Ascending aorta (tissue), 2 donors: Measurements from ENCODE around the gene CNTNAP2. TPM values are rescaled to one million over a fixed set of nuclear protein-coding genes. Genes with fewer than 3 reads are reported as not detected.

ENCODE experiments used
- DNase-seq, 2 donors: peaks; one replicate each; pipeline ENCODE4 v3.0.0-alpha.2; 2019; ENCODE audit warnings: low spot score in 2 of 2
- H3K27ac ChIP-seq, 2 donors: fragments of 200-600 bp; sonication (generic); one replicate each; pipeline ENCODE4 v1.5.1; 2016 to 2017; ENCODE audit warnings: mild to moderate bottlenecking in 1 of 2
- H3K27me3 ChIP-seq: fragments of 200-600 bp; sonication (generic); one replicate; pipeline ENCODE4 v1.5.1; 2017
- H3K36me3 ChIP-seq, 2 donors: fragments of 200-600 bp; sonication (generic); one replicate each; pipeline ENCODE4 v1.5.1; 2016
- H3K4me1 ChIP-seq, 2 donors: fragments of 200-600 bp; sonication (generic); one replicate each; pipeline ENCODE4 v1.5.1; 2016 to 2017; ENCODE audit warnings: mild to moderate bottlenecking in 1 of 2
- H3K4me3 ChIP-seq, 2 donors: fragments of 200-600 bp; sonication (generic); one replicate each; pipeline ENCODE4 v1.5.1; 2016 to 2017; ENCODE audit warnings: mild to moderate bottlenecking in 1 of 2
- H3K9me3 ChIP-seq, 2 donors: fragments of 200-600 bp; sonication (generic); one replicate each; pipeline ENCODE4 v1.5.1; 2016
- intact Hi-C: fragments of 100-400 bp; cut with DNase I; formaldehyde crosslinking; loops from one replicate; pipeline ENCODE4 v1.15.1; 2023
- total RNA-seq: library from RNA; depleted of rRNA; stranded (reverse); fragments of >200 nt; gene quantifications from one replicate; pipeline ENCODE4 v1.1.0, GENCODE V29; 2016
- TF ChIP-seq, protein P1 (sequence below), 3 experiments: fragments of 200-600 bp in 2 of 3; fragments of 450-650 bp in 1 of 3; sonication (generic) in 2 of 3; IDR thresholded peaks; one replicate each; pipeline ENCODE4 v1.5.1; 2016 to 2019; ENCODE audit warnings: antibody characterized with exemption in 3 of 3, mild to moderate bottlenecking in 1 of 3, moderate library complexity in 1 of 3

CNTNAP2 gene
- total RNA-seq, 1 donor from 2014 or later = not detected

DNA sequence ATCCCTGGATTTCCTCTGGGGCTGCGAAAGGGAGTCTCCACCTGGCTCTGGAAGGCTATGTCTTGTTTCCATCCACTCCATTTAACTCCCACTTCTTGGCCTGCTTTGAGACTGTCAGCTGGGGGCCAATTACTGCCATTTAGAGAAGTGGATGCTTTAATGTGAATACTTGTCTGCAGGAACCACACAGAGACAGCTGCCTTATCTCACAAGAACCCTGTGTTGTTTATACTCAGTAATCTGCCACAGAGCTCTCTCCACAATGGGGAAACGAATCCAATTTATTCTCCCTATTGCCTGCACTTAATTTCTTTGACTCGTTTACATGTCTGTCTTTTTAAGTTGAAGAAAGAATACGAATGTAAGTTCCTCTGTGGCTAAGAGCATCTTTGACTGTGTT is 1687.0 kb downstream of the CNTNAP2 start:
- intact Hi-C loops = no loop called here
- Histone ChIP-seq H3K27ac (no peak overlapping the region), H3K27me3 (no peaks in the 10 kb centered on the region), H3K36me3 (no peaks in the 10 kb centered on the region), H3K4me1 (no peaks in the 10 kb centered on the region), H3K9me3 (no peaks in the 10 kb centered on the region), H3K4me3 (no peak overlapping the region)
- TF ChIP-seq, protein P1, sequence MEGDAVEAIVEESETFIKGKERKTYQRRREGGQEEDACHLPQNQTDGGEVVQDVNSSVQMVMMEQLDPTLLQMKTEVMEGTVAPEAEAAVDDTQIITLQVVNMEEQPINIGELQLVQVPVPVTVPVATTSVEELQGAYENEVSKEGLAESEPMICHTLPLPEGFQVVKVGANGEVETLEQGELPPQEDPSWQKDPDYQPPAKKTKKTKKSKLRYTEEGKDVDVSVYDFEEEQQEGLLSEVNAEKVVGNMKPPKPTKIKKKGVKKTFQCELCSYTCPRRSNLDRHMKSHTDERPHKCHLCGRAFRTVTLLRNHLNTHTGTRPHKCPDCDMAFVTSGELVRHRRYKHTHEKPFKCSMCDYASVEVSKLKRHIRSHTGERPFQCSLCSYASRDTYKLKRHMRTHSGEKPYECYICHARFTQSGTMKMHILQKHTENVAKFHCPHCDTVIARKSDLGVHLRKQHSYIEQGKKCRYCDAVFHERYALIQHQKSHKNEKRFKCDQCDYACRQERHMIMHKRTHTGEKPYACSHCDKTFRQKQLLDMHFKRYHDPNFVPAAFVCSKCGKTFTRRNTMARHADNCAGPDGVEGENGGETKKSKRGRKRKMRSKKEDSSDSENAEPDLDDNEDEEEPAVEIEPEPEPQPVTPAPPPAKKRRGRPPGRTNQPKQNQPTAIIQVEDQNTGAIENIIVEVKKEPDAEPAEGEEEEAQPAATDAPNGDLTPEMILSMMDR (IDR thresholded peaks at IDR 0.05) = no peak
- DNase-seq = no peak

DNA sequence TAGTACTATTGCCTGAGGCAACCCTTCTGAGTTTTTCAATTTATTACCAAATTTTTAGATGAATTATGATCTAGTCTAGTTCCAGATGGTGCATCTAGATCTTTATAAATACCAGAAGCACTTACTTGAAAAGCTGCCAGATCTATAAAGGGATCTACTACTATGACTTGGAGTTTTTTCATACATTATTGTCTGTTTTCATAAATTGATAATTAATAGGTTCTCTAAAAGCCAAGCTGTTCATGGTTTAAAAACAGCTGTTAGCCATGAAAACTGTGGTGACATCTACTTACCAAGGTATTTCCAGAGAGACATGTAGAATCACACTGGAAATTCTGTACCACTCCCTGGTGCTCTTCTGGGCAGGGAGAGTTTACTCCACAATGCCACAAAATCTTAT is 1687.4 kb downstream of the CNTNAP2 start:
- Histone ChIP-seq H3K36me3 (no peaks in the 10 kb centered on the region), H3K4me3 (no peak overlapping the region), H3K4me1 (no peaks in the 10 kb centered on the region), H3K27me3 (no peaks in the 10 kb centered on the region), H3K9me3 (no peaks in the 10 kb centered on the region), H3K27ac (no peak overlapping the region)
- intact Hi-C loops = no loop called here
- TF ChIP-seq, protein P1 (IDR thresholded peaks at IDR 0.05) = no peak
- no peak for DNase-seq

DNA sequence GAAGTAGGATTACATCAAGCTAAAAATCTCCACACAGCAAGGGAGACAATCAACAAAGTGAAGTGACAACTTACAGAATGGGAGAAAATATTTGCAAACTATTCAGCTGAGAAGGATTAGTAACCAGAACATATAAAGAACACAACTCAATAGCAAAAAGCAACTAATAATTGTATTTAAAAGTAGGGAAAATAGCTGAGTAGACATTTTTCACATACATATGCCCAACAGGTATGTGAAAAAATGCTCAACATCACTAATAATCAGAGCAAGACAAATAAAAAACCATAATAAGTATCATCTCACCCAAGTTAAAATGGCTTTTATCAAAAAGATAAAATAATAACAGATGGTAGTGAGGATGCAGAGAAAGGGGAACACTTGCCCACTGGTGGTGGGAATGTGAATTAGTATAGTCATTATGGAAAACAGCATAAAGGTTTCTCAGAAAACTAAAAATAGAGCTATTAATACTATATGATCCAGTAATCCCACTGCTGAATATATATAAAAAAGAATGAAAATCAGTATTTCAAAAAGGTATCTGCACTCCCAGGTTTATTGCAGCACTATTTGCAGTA is 1689.5 kb downstream of the CNTNAP2 start:
- Histone ChIP-seq H3K9me3 (no peaks in the 10 kb centered on the region), H3K36me3 (no peaks in the 10 kb centered on the region), H3K27me3 (no peaks in the 10 kb centered on the region), H3K27ac (no peak overlapping the region), H3K4me3 (no peak overlapping the region), H3K4me1 (no peaks in the 10 kb centered on the region)
- intact Hi-C loops = no loop called here
- DNase-seq = no peak
- TF ChIP-seq, protein P1 (IDR thresholded peaks at IDR 0.05) = no peak

DNA sequence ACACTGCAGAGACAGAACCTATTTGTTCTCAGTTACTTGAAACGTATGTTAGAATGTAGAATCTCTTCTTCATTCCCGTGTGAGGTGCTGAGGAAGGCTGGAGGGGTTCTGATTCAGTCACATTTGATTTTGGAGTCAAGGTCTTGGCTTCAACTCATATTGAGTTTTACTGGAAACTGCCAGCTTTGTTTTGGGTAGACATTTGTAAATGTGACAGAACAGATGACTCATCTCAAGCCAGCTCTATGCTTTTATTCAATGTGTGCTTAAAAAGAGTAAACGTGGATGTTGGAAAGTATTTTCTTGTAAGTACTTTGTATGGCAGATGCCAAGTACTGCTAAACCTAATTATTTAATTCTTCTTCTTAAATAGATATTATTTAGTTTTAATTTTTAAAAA is 1693.2 kb downstream of the CNTNAP2 start:
- no peaks in the 10 kb centered on the region for H3K9me3 ChIP-seq
- intact Hi-C loops = no loop called here
- DNase-seq = no peak
- H3K27me3 ChIP-seq = no peaks in the 10 kb centered on the region
- no peaks in the 10 kb centered on the region for H3K4me1 ChIP-seq
- no peak overlapping the region for H3K27ac ChIP-seq
- H3K36me3 ChIP-seq = no peaks in the 10 kb centered on the region
- TF ChIP-seq, protein P1 (IDR thresholded peaks at IDR 0.05) = no peak
- no peak overlapping the region for H3K4me3 ChIP-seq

DNA sequence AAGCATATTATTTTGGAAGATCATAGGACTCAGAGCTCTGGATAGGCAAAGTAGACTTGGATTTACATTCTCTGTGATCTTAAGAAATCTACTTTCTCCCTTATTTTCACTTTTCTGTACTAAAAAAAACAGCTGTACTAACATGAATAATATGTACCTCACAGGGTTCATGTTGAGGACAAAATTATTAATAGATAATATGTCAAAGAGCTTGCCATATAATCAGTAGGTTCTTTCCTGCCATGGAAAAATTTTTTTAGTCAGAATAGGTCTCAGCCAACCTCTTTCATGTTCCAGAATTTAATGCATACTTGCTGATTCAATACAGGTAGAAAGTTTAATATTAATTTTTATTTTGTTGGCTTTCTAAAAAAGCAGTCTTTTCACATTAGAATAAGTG is 1693.7 kb downstream of the CNTNAP2 start:
- Histone ChIP-seq H3K9me3 (no peaks in the 10 kb centered on the region), H3K4me1 (no peaks in the 10 kb centered on the region), H3K27me3 (no peaks in the 10 kb centered on the region), H3K27ac (no peak overlapping the region), H3K36me3 (no peaks in the 10 kb centered on the region), H3K4me3 (no peak overlapping the region)
- DNase-seq = no peak
- TF ChIP-seq, protein P1 (IDR thresholded peaks at IDR 0.05) = no peak
- intact Hi-C loops = no loop called here

DNA sequence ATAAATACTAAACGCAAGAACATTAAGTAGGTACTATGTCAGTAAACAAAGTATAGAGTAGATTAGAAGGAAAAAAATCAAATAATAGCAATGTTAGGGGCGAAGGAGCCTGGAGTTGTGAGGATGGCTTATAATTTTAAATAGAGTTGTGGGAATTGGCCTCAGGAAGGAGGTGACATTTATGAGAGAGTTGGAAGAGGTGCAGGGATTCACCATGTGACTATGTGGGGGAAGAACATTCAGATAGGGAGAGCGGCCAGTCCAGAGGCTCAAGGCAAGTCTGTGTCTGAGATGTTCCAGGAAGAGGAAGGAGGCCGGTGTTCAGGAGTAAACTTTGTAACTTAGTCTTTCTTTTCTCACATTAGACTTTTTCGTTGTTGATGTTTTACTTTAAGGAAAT is 1695.3 kb downstream of the CNTNAP2 start:
- Histone ChIP-seq H3K4me1 (no peaks in the 10 kb centered on the region), H3K4me3 (no peak overlapping the region), H3K9me3 (no peaks in the 10 kb centered on the region), H3K36me3 (no peaks in the 10 kb centered on the region), H3K27me3 (no peaks in the 10 kb centered on the region), H3K27ac (no peak overlapping the region)
- DNase-seq = no peak
- TF ChIP-seq, protein P1 (IDR thresholded peaks at IDR 0.05) = no peak
- intact Hi-C loops = no loop called here
